B cell (primary cell): ENCODE data around the gene ADAMTS16. TPM values are rescaled to one million over a fixed set of nuclear protein-coding genes. Genes with fewer than 3 reads are reported as not detected.

Experiments
- ATAC-seq: fragments of 200-7000 bp; cut with Tn5 transposase; one replicate; pipeline ENCODE4 v1.10.0; 2021; ENCODE audit warnings: low read depth, mild to moderate bottlenecking, moderate number of reproducible peaks, moderate library complexity
- CTCF ChIA-PET: fragments of 350-600 bp; sonication (Branson Sonifier 250); formaldehyde crosslinking; loops from one replicate; lab custom pipeline; 2021; ENCODE audit warnings: antibody characterized with exemption, inconsistent platforms; lab: Charles Lee
- POLR2A ChIA-PET: fragments of 350-600 bp; sonication (Branson Sonifier 250); formaldehyde crosslinking; loops from one replicate; lab custom pipeline; 2021; ENCODE audit warnings: antibody characterized with exemption; lab: Charles Lee
- DNase-seq: peaks from one replicate; pipeline ENCODE4 v3.0.0; 2013
- H2AFZ ChIP-seq: 2 replicates; pipeline ENCODE4 v1.6.1; 2012; ENCODE audit warnings: mild to moderate bottlenecking, low read depth, low read length; ENCODE audit not compliant: insufficient read depth, poor library complexity, severe bottlenecking
- H3K27ac ChIP-seq, 2 donors: 1 replicate in 1 of 2; 2 replicates in 1 of 2; pipeline ENCODE4 v1.5.1; 2012 to 2013; ENCODE audit warnings: low read length in 2 of 2, mild to moderate bottlenecking in 2 of 2, moderate library complexity in 1 of 2
- H3K27me3 ChIP-seq, 4 experiments: fragments of 200-600 bp in 1 of 4; sonication (generic) in 1 of 4; replicated peaks in 1 of 4; 1 replicate in 2 of 4; 2 replicates in 2 of 4; pipeline versions ENCODE4 v1.6.1 to v1.7.0; 2013 to 2016; ENCODE audit warnings: low read length in 3 of 4, mild to moderate bottlenecking in 2 of 4, mixed read lengths in 1 of 4, moderate library complexity in 1 of 4; ENCODE audit not compliant: insufficient read depth in 4 of 4, control insufficient read depth in 3 of 4; ENCODE audit errors: control extremely low read depth in 1 of 4
- H3K36me3 ChIP-seq, 2 experiments: replicated peaks in 1 of 2; 1 replicate in 1 of 2; 2 replicates in 1 of 2; pipeline versions ENCODE4 v1.6.1 to v1.7.1; 2013; ENCODE audit warnings: low read length in 1 of 2; ENCODE audit not compliant: insufficient read depth in 2 of 2, control insufficient read depth in 1 of 2; ENCODE audit errors: control extremely low read depth in 1 of 2, extremely low read depth in 1 of 2
- H3K4me1 ChIP-seq, 2 donors: fragments of 200-600 bp in 1 of 2; sonication (generic) in 1 of 2; 1 replicate in 1 of 2; 2 replicates in 1 of 2; pipeline versions ENCODE4 v1.5.1 to v1.6.1; 2013 to 2017; ENCODE audit warnings: low read length in 2 of 2; ENCODE audit not compliant: control insufficient read depth in 2 of 2, insufficient read depth in 2 of 2
- H3K4me2 ChIP-seq: replicated peaks from 2 replicates; pipeline ENCODE3; 2012; ENCODE audit warnings: mild to moderate bottlenecking, low read depth, low read length; ENCODE audit not compliant: poor library complexity, severe bottlenecking
- H3K4me3 ChIP-seq, 5 experiments: fragments of 200-600 bp in 1 of 5; sonication (generic) in 1 of 5; 1 replicate in 3 of 5; 2 replicates in 2 of 5; pipeline versions ENCODE4 v1.5.1 to v1.7.0; 2011 to 2016; ENCODE audit warnings: low read length in 4 of 5, mild to moderate bottlenecking in 4 of 5, low read depth in 2 of 5, control low read depth in 1 of 5, moderate library complexity in 1 of 5; ENCODE audit not compliant: insufficient read depth in 1 of 5; ENCODE audit errors: control extremely low read depth in 1 of 5, extremely low read depth in 1 of 5
- H3K79me2 ChIP-seq: fragments of 200-600 bp; sonication (generic); one replicate; pipeline ENCODE4 v1.6.0; 2016; ENCODE audit warnings: low read length; ENCODE audit not compliant: control insufficient read depth, insufficient read depth
- H3K9ac ChIP-seq: fragments of 200-600 bp; sonication (generic); 2 replicates; pipeline ENCODE4 v1.6.1; 2017; ENCODE audit warnings: mild to moderate bottlenecking, low read length, moderate library complexity
- H3K9me3 ChIP-seq, 3 donors: one replicate each; pipeline versions ENCODE4 v1.6.1 to v1.7.1; 2013; ENCODE audit warnings: low read length in 2 of 3; ENCODE audit not compliant: control insufficient read depth in 2 of 3, insufficient read depth in 1 of 3; ENCODE audit errors: control extremely low read depth in 1 of 3
- H4K20me1 ChIP-seq: 2 replicates; pipeline ENCODE4 v1.6.0; 2012; ENCODE audit warnings: mild to moderate bottlenecking, low read length; ENCODE audit not compliant: insufficient read depth, control insufficient read depth, poor library complexity, severe bottlenecking
- H3K27ac Mint-ChIP-seq: one replicate; pipeline ENCODE4 v1.8.0; 2021; ENCODE audit warnings: mixed read lengths
- H3K27me3 Mint-ChIP-seq: one replicate; pipeline ENCODE4 v1.8.0; 2021; ENCODE audit warnings: mixed read lengths
- H3K4me1 Mint-ChIP-seq: one replicate; pipeline ENCODE4 v1.8.0; 2021; ENCODE audit warnings: mixed read lengths
- H3K4me3 Mint-ChIP-seq: one replicate; pipeline ENCODE4 v1.8.0; 2021; ENCODE audit warnings: mixed read lengths
- H3K9me3 Mint-ChIP-seq: one replicate; pipeline ENCODE4 v1.8.0; 2022; ENCODE audit warnings: mixed read lengths; ENCODE audit not compliant: insufficient read depth
- EZH2 ChIP-seq: IDR thresholded peaks from 2 replicates; pipeline ENCODE4 v1.6.1; 2012; ENCODE audit warnings: borderline replicate concordance, low read depth, mild to moderate bottlenecking, moderate library complexity, low read length; ENCODE audit not compliant: insufficient read depth, poor library complexity, severe bottlenecking
- WGBS: methylation state at CpG from one replicate; pipeline ENCODE4 v1.1.5; 2013; ENCODE audit warnings: missing lambda C conversion rate; ENCODE audit not compliant: insufficient coverage; 5-methylcytosine and 5-hydroxymethylcytosine counted together
- intact Hi-C: fragments of 100-400 bp; cut with micrococcal nuclease; formaldehyde crosslinking; loops from one replicate; pipeline ENCODE4 v1.10.0; 2022
- polyA plus RNA-seq: library from polyadenylated mRNA; depleted of rRNA; stranded (reverse); fragments of >200 nt; gene quantifications from 2 replicates; pipeline ENCODE4 v1.2.3, GENCODE V29; 2012
- total RNA-seq, 2 donors: library from RNA; stranded (reverse); fragments of 120-200 nt in 1 of 2; gene quantifications; 1 replicate in 1 of 2; 2 replicates in 1 of 2; pipeline versions ENCODE4 v1.2.3 to v1.2.4, GENCODE V29; 2013 to 2022
- TF ChIP-seq, protein P1 (sequence below): fragments of 200-600 bp; IDR thresholded peaks from one replicate; pipeline ENCODE4 v1.8.0; 2022; ENCODE audit warnings: antibody characterized with exemption, mild to moderate bottlenecking

ADAMTS16 gene
- total and polyA plus RNA-seq, 2 donors (not counting 1 experiment from before 2014, with no cell fraction given), result not detected

DNA sequence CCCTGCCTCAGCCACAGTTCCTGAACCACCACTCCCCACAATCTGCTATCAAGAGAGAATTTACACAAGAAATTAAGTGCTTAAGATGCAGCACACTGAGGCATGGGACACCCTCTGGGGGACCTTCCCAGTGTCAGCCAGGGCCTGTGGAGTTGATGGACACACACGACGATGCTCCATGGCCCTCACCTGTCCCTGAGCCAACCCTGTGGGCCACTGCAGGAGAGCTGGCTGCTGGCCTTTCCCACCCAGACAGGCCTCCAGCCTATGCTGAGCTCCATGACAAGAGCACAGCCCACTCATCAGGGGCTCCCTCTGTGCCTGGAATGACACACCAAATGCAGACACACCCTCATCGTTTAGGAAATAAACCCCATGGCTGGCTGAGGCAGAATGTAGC is 124.6 kb downstream of the ADAMTS16 start:
- H4K20me1 ChIP-seq, result no peaks in the 10 kb centered on the region
- 70% methylated on average over 3 of the region's 3 CpGs for WGBS
- H3K9me3 ChIP-seq, result peaks cover 0 to 32% (median 0%) of the 10 kb centered on the region in 3 donors
- no peak for TF ChIP-seq EZH2
- TF ChIP-seq, protein P1, sequence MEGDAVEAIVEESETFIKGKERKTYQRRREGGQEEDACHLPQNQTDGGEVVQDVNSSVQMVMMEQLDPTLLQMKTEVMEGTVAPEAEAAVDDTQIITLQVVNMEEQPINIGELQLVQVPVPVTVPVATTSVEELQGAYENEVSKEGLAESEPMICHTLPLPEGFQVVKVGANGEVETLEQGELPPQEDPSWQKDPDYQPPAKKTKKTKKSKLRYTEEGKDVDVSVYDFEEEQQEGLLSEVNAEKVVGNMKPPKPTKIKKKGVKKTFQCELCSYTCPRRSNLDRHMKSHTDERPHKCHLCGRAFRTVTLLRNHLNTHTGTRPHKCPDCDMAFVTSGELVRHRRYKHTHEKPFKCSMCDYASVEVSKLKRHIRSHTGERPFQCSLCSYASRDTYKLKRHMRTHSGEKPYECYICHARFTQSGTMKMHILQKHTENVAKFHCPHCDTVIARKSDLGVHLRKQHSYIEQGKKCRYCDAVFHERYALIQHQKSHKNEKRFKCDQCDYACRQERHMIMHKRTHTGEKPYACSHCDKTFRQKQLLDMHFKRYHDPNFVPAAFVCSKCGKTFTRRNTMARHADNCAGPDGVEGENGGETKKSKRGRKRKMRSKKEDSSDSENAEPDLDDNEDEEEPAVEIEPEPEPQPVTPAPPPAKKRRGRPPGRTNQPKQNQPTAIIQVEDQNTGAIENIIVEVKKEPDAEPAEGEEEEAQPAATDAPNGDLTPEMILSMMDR, result no peak
- no peak overlapping the region for H2AFZ ChIP-seq
- no peak overlapping the region for H3K4me3 Mint-ChIP-seq
- ChIA-PET CTCF (no interaction called here), POLR2A (no interaction called here)
- DNase-seq (no peak), ATAC-seq (no peak)
- no peaks in the 10 kb centered on the region for H3K36me3 ChIP-seq
- H3K9ac ChIP-seq, result no peak overlapping the region
- no peak overlapping the region for H3K27ac ChIP-seq
- no peaks in the 10 kb centered on the region for H3K9me3 Mint-ChIP-seq
- H3K4me3 ChIP-seq, result no peak overlapping the region
- no peaks in the 10 kb centered on the region for H3K4me1 ChIP-seq
- intact Hi-C loops, result no loop called here
- no peaks in the 10 kb centered on the region for H3K27me3 ChIP-seq
- no peaks in the 10 kb centered on the region for H3K4me1 Mint-ChIP-seq
- H3K27ac Mint-ChIP-seq, result no peak overlapping the region
- H3K4me2 ChIP-seq, result no peak overlapping the region
- H3K27me3 Mint-ChIP-seq, result no peaks in the 10 kb centered on the region
- H3K79me2 ChIP-seq, result no peaks in the 10 kb centered on the region

DNA sequence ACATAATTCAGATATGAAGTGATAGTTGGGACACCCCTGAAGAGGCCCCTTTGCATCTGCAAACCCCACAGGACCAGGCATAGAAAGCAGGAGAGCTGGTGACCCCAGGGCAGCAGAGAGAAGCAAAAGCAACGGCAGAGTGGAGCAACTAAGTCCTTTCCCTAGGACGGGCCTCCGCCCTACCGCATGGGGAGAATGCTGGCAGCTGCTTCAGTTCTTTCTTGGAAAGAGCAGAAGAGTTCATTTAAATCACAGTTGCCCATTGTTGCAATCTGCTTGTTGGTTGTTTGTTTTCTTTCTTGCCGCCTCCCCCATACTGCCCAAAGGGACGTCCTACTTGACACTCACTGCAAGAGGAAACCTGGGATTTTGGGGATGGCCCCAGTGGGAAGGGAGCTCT is 126.2 kb downstream of the ADAMTS16 start:
- Mint-ChIP-seq H3K4me3 (no peak overlapping the region), H3K27ac (no peak overlapping the region), H3K4me1 (no peaks in the 10 kb centered on the region), H3K27me3 (no peaks in the 10 kb centered on the region), H3K9me3 (no peaks in the 10 kb centered on the region)
- Histone ChIP-seq H3K9ac (no peak overlapping the region), H3K4me2 (no peak overlapping the region), H2AFZ (no peak overlapping the region), H3K79me2 (no peaks in the 10 kb centered on the region), H3K9me3 (peaks cover 0 to 43% (median 0%) of the 10 kb centered on the region in 3 donors), H3K27ac (no peak overlapping the region), H3K4me1 (no peaks in the 10 kb centered on the region), H3K36me3 (no peaks in the 10 kb centered on the region), H3K27me3 (no peaks in the 10 kb centered on the region), H4K20me1 (no peaks in the 10 kb centered on the region), H3K4me3 (no peak overlapping the region)
- DNase-seq (no peak), ATAC-seq (no peak)
- TF ChIP-seq, protein P1, result no peak
- no peak for TF ChIP-seq EZH2
- ChIA-PET CTCF (no interaction called here), POLR2A (no interaction called here)
- 85% methylated on average over 4 of the region's 6 CpGs for WGBS
- intact Hi-C loops, result no loop called here
